HG02973 (cell line): ENCODE data around the gene SNX25.

ENCODE experiments used
- ATAC-seq: cut with Tn5 transposase; IDR thresholded peaks from one replicate; pipeline ENCODE4 v1.9.1; 2021; ENCODE audit warnings: moderate library complexity; ENCODE audit not compliant: unreplicated experiment

The SNX25 gene

DNA sequence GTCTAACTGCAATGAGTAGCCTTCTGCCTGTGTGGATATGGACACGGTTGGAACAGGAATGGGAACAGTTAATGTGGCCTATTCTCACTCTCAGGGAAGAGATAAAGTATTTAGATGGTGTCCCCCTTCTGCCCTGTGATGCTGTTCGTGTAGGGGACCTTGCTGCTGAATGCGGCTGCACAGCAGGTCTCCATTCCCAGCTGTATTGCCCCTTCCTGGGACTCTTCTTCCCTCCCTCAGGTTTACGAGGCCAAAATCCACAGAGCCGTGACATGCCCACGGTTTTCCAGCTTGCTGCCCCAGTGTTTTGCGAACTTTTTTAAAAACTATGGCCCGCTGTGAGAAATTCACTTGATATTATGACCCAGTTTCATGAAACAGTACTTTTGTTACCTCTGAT is 50.3 kb downstream of the SNX25 start:
- ATAC-seq = no peak

GRCh38 chr4:185261946-185262345 is 52.5 kb downstream of the SNX25 start:
- ATAC-seq = no peak

GRCh38 chr4:185263419-185263818 is 54.0 kb downstream of the SNX25 start:
- ATAC-seq = peak; percentile 69

DNA sequence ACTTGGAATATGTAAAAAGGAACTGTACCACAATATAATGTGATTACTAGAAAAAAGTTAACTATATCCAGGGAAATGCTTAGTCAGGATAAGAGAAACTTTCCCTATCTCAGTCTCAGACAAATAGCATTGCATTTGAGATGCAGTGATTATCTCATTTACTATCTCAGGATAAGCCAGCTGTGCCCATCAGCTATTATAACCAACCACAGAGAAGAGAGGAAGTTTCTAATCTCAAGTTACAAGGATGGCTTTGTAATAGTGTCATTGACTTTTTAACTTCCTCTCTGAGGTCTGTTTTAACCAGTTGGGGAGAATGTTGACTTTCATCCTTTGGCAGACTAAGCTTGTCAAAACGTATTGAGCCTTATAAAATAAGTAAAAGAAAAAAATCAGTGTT is 56.5 kb downstream of the SNX25 start:
- peak; percentile 74 for ATAC-seq

- no peak for ATAC-seq
These were observed 59.9 kb downstream of the SNX25 start for GRCh38 chr4:185269286-185269685.

GRCh38 chr4:185270037-185270436 is 60.6 kb downstream of the SNX25 start:
- ATAC-seq = no peak

- no peak for ATAC-seq
These were observed 61.5 kb downstream of the SNX25 start for GRCh38 chr4:185270885-185271284.

- ATAC-seq = no peak
These were observed 62.8 kb downstream of the SNX25 start for GRCh38 chr4:185272245-185272644.

DNA sequence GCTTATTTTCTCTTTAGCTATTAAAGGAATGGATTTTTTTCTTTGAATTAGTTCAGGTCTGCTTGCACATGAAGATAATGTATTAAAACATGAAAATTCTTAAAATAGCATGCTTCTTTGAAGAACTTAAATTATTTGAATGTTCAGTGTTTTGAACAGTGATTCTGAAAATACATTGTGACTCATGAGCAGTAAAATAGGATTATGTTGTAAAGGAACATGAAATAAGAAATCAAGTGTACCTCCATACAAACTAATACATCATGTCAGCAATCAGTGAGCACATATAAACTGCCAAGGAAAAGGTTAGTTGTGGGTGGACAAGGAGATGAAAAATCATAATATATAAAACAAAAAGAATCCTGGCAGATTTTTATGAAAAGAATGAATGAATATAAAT is 66.1 kb downstream of the SNX25 start:
- no peak for ATAC-seq

GRCh38 chr4:185276036-185276435 is 66.6 kb downstream of the SNX25 start:
- ATAC-seq = no peak

GRCh38 chr4:185278716-185279115 is 69.3 kb downstream of the SNX25 start:
- no peak for ATAC-seq

DNA sequence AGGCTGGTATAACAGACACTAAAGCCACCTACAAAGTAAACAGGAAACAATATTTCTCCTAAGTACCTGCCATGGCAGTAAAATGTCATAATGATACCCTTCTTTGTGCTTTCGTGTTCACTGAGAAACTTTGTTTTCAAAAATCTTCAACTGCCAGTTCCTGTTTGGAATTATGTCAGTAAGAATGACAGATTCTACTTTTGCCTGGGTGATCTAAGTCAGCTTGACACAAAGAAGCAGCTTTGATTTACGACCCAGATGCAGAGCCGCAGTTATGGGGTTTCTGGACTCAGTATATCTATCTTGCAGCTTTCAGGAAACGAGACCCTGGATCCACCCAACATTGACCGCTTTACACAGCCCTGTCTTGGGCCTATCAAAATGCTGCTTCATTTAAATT is 71.2 kb downstream of the SNX25 start:
- ATAC-seq = no peak

GRCh38 chr4:185282968-185283367 is 73.6 kb downstream of the SNX25 start:
- ATAC-seq = no peak

DNA sequence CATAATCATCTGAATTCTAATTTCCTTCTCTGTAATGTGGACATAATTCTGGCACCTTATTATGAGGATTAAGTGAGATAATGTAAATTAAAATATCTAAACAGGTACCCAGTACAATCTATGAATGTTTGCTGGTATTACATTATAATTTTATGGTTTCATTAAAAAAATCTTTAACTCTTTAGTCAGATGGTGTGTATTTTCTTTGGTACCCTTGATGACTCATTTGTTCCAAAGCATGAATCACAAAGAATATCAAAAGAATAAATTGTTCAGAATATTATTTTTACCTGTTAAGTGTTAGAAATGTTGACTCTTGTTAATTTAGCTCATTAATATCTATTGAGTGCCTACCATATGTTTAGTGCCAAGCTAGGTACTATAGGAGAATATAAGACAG is 74.3 kb downstream of the SNX25 start:
- no peak for ATAC-seq

DNA sequence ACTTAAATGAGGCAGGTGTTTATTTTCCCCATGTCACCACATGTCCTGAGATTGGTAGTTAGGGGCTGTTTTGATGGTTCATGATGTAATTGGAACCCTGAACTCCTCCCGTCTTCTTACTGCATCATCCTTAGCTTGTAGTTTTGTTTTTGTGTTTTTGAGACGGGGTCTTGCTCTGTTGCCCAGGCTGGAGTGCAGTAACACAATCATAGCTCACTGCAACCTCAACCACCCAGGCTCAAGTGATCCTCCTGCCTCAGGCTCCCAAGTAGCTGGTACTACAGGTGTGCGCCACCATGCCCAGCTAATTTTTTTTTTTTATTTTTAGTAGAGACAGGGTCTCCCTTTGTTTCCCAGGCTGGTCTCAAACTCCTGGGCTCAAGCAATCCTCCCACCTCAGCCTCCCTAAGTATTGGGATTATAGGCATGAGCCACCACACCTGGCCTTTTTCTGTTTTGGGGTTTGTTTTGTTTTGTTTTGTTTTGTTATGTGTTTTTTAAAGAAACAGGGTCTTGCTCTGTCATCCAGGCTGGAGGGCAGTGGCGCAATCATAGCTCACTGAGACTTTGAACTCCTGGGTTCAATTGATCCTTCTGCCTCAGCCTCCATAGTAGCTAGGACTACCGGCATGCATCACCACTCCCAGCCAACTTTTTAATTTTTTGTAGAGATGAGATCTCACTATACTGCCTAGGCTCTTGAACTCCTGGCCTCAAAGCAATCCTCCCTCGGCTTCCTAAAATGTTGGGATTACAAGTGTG is 76.4 kb downstream of the SNX25 start:
- no peak for ATAC-seq

- ATAC-seq = no peak
These were observed 77.2 kb downstream of the SNX25 start for GRCh38 chr4:185286571-185286970.

GRCh38 chr4:185287031-185287430 is 77.6 kb downstream of the SNX25 start:
- no peak for ATAC-seq

DNA sequence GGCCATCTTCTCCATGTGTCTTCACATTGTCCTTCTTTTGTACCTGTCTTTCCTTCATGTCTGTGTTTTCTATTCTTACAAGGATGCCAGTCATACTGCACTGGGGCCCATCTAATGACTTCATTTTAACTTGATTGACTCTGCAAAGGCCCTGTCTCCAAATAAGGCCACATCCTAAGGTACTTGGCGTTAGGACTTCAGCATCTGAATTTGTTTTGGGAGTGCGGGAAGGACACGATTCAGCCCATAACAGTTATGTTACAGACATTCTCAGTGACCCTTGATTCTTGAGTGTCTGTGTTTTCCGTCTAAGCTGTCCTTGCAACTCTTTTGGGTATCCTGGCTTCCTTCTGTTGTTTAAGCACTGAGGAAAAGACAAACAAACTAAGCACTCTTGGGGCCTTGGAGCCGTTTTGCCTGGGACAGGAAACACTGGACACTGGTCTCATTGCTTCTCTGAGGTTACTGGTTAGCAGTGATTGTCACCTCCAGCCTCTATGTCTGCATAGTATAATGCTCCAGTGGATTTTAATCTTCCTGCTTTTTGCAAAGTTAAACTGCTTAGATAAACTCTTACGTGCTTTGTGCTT is 80.7 kb downstream of the SNX25 start:
- no peak for ATAC-seq

GRCh38 chr4:185290656-185291055 is 81.3 kb downstream of the SNX25 start:
- ATAC-seq = no peak

GRCh38 chr4:185293202-185293601 is 83.8 kb downstream of the SNX25 start:
- no peak for ATAC-seq

- no peak for ATAC-seq
These were observed 87.5 kb downstream of the SNX25 start for GRCh38 chr4:185296665-185297460.
